K562 (cell line): ENCODE data around the gene PITPNC1.

ENCODE experiments used
- CBX2 ChIP-seq: fragments of 200-600 bp; sonication (generic); IDR thresholded peaks from one replicate; pipeline ENCODE4 v1.6.1; 2012; ENCODE audit warnings: mild to moderate bottlenecking, low read length, inconsistent platforms; ENCODE audit not compliant: insufficient read depth, poor library complexity, severe bottlenecking
- CBX3 ChIP-seq, 2 experiments: IDR thresholded peaks; 1 replicate in 1 of 2; 2 replicates in 1 of 2; pipeline ENCODE4 v1.6.1; 2012; ENCODE audit warnings: inconsistent platforms in 2 of 2, low read length in 2 of 2, borderline replicate concordance in 1 of 2, control low read depth in 1 of 2
- CBX5 ChIP-seq: IDR thresholded peaks from 2 replicates; pipeline ENCODE4 v1.6.1; 2014; ENCODE audit warnings: low read depth, borderline replicate concordance
- ESRRA ChIP-seq: fragments of 450-650 bp; IDR thresholded peaks from 2 replicates; pipeline ENCODE4 v1.6.1; 2014; ENCODE audit warnings: low read depth, mild to moderate bottlenecking, moderate library complexity, borderline replicate concordance
- EZH2 ChIP-seq: IDR thresholded peaks from 2 replicates; pipeline ENCODE4 v1.6.1; 2012; ENCODE audit warnings: low read depth, mild to moderate bottlenecking, inconsistent platforms, low read length, borderline replicate concordance
- NR2F6 ChIP-seq: fragments of 450-650 bp; formaldehyde crosslinking; IDR thresholded peaks from 2 replicates; pipeline ENCODE4 v1.4.0; 2020; ENCODE audit warnings: mild to moderate bottlenecking
- PTTG1 ChIP-seq: fragments of 450-650 bp; IDR thresholded peaks from 2 replicates; pipeline ENCODE4 v1.6.1; 2016; ENCODE audit warnings: low read depth, mild to moderate bottlenecking, missing genetic modification characterization, missing compliant biosample characterization
- SREBF1 ChIP-seq: fragments of 150-350 bp; IDR thresholded peaks from 2 replicates; pipeline ENCODE4 v1.6.1; 2014; ENCODE audit warnings: antibody characterized with exemption, low read depth, low read length, borderline replicate concordance
- TAF1 ChIP-seq: IDR thresholded peaks from 2 replicates; pipeline ENCODE4 v1.6.1; 2011; ENCODE audit warnings: mild to moderate bottlenecking, low read length, moderate library complexity; ENCODE audit not compliant: insufficient read depth, control insufficient read depth, severe bottlenecking; ENCODE audit errors: extremely low read depth
- TF ChIP-seq, protein P1 (sequence below): sonication (generic); formaldehyde crosslinking; IDR thresholded peaks from 2 replicates; pipeline ENCODE4 v1.9.0; 2022; ENCODE audit warnings: mild to moderate bottlenecking, missing genetic modification reagents
- TF ChIP-seq, protein P2 (sequence below), 3 experiments: IDR thresholded peaks in 2 of 3; conservative IDR thresholded peaks in 1 of 3; 2 replicates each; pipeline ENCODE4 v1.5.1; 2011 to 2012; ENCODE audit warnings: low read length in 3 of 3, mild to moderate bottlenecking in 3 of 3, control low read depth in 2 of 3, improper control_type of control experiment in 1 of 3, inconsistent platforms in 1 of 3, low read depth in 1 of 3, mixed read lengths in 1 of 3, moderate library complexity in 1 of 3; ENCODE audit not compliant: insufficient read depth in 2 of 3
- TF ChIP-seq, protein P3 (sequence below): fragments of 450-650 bp; formaldehyde crosslinking; conservative IDR thresholded peaks from 2 replicates; pipeline ENCODE4 v1.4.0; 2022; ENCODE audit warnings: mild to moderate bottlenecking, missing genetic modification characterization
- TF ChIP-seq, protein P4 (sequence below): fragments of 150-350 bp; conservative IDR thresholded peaks from 2 replicates; pipeline ENCODE4 v1.6.1; 2014; ENCODE audit warnings: low read length

DNA sequence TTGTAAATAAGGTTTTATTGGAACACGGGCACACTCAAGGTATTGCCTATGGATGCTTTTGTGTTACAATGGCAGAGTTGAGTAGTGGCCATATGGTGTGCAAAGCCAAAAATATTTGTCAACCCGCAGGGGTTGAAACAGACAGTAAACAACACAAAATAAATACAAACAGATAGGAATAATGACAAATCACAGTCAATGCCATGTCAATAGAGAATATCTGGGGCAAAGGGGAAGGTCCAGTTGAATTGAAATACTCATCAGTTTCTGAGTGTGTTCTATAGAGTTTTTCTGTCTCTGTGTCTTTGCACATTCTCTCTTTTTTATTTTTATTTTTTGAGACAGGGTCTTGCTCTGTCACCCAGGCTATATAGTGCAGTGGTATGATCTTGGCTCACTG is 37.5 kb downstream of the PITPNC1 start:
- TF ChIP-seq EZH2 (no peak), ESRRA (no peak), CBX3 (IDR thresholded peaks at IDR 0.05; ENCODE audit: borderline replicate concordance in 1 of 2, low read length in 2 of 2) (no peak), PTTG1 (no peak), SREBF1 (no peak), CBX2 (no peak), TAF1 (no peak), NR2F6 (CRISPR knock-in tag) (no peak), CBX5 (no peak)
- TF ChIP-seq, protein P1, sequence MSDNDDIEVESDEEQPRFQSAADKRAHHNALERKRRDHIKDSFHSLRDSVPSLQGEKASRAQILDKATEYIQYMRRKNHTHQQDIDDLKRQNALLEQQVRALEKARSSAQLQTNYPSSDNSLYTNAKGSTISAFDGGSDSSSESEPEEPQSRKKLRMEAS (CRISPR knock-in tag): no peak
- TF ChIP-seq, protein P2, sequence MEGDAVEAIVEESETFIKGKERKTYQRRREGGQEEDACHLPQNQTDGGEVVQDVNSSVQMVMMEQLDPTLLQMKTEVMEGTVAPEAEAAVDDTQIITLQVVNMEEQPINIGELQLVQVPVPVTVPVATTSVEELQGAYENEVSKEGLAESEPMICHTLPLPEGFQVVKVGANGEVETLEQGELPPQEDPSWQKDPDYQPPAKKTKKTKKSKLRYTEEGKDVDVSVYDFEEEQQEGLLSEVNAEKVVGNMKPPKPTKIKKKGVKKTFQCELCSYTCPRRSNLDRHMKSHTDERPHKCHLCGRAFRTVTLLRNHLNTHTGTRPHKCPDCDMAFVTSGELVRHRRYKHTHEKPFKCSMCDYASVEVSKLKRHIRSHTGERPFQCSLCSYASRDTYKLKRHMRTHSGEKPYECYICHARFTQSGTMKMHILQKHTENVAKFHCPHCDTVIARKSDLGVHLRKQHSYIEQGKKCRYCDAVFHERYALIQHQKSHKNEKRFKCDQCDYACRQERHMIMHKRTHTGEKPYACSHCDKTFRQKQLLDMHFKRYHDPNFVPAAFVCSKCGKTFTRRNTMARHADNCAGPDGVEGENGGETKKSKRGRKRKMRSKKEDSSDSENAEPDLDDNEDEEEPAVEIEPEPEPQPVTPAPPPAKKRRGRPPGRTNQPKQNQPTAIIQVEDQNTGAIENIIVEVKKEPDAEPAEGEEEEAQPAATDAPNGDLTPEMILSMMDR (IDR thresholded peaks at IDR 0.05 in 2 of 3, conservative IDR thresholded peaks at IDR 0.05 in 1 of 3; ENCODE audit: insufficient read depth in 2 of 3, low read depth in 1 of 3, low read length in 3 of 3): no peak
- TF ChIP-seq, protein P3, sequence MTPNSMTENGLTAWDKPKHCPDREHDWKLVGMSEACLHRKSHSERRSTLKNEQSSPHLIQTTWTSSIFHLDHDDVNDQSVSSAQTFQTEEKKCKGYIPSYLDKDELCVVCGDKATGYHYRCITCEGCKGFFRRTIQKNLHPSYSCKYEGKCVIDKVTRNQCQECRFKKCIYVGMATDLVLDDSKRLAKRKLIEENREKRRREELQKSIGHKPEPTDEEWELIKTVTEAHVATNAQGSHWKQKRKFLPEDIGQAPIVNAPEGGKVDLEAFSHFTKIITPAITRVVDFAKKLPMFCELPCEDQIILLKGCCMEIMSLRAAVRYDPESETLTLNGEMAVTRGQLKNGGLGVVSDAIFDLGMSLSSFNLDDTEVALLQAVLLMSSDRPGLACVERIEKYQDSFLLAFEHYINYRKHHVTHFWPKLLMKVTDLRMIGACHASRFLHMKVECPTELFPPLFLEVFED (CRISPR knock-in tag): no peak
- TF ChIP-seq, protein P4, sequence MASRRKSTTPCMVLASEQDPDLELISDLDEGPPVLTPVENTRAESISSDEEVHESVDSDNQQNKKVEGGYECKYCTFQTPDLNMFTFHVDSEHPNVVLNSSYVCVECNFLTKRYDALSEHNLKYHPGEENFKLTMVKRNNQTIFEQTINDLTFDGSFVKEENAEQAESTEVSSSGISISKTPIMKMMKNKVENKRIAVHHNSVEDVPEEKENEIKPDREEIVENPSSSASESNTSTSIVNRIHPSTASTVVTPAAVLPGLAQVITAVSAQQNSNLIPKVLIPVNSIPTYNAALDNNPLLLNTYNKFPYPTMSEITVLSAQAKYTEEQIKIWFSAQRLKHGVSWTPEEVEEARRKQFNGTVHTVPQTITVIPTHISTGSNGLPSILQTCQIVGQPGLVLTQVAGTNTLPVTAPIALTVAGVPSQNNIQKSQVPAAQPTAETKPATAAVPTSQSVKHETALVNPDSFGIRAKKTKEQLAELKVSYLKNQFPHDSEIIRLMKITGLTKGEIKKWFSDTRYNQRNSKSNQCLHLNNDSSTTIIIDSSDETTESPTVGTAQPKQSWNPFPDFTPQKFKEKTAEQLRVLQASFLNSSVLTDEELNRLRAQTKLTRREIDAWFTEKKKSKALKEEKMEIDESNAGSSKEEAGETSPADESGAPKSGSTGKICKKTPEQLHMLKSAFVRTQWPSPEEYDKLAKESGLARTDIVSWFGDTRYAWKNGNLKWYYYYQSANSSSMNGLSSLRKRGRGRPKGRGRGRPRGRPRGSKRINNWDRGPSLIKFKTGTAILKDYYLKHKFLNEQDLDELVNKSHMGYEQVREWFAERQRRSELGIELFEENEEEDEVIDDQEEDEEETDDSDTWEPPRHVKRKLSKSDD: no peak
